Neuronal stem cell (in vitro differentiated cells): ENCODE results near the gene CFAP53.

Source experiments
- DNase-seq: peaks from one replicate; pipeline ENCODE4 v3.0.0-alpha.2; 2013; ENCODE audit warnings: low spot score
- H2AFZ ChIP-seq: one replicate; pipeline ENCODE4 v1.6.1; 2013; ENCODE audit warnings: mild to moderate bottlenecking, low read length, inconsistent platforms
- H2AK5ac ChIP-seq: 2 replicates; pipeline ENCODE4 v1.6.1; 2013; ENCODE audit warnings: low read depth, mild to moderate bottlenecking, inconsistent platforms, low read length, moderate library complexity, mixed read lengths
- H2BK120ac ChIP-seq: 2 replicates; pipeline ENCODE4 v1.6.1; 2013; ENCODE audit warnings: low read depth, mild to moderate bottlenecking, inconsistent platforms, low read length, moderate library complexity, mixed read lengths
- H2BK12ac ChIP-seq: one replicate; pipeline ENCODE4 v1.6.1; 2013; ENCODE audit warnings: low read length, inconsistent platforms
- H2BK15ac ChIP-seq: 2 replicates; pipeline ENCODE4 v1.6.1; 2013; ENCODE audit warnings: mild to moderate bottlenecking, low read length, inconsistent platforms, mixed read lengths
- H2BK5ac ChIP-seq: one replicate; pipeline ENCODE4 v1.6.1; 2013; ENCODE audit warnings: inconsistent platforms, mild to moderate bottlenecking, low read length, moderate library complexity
- H3K14ac ChIP-seq: one replicate; pipeline ENCODE4 v1.6.1; 2013; ENCODE audit warnings: low read length, inconsistent platforms
- H3K18ac ChIP-seq: 2 replicates; pipeline ENCODE4 v1.6.1; 2013; ENCODE audit warnings: low read length, inconsistent platforms
- H3K23ac ChIP-seq: 2 replicates; pipeline ENCODE4 v1.6.1; 2013; ENCODE audit warnings: low read depth, mild to moderate bottlenecking, mixed read lengths, low read length, inconsistent platforms; ENCODE audit not compliant: poor library complexity
- H3K27ac ChIP-seq: replicated peaks from 3 replicates; pipeline ENCODE4 v1.5.1; 2013; ENCODE audit warnings: low read length, inconsistent platforms
- H3K27me3 ChIP-seq, 3 experiments: 2 replicates each; pipeline ENCODE4 v1.6.1; 2013; ENCODE audit warnings: low read length in 3 of 3, mild to moderate bottlenecking in 2 of 3, inconsistent platforms in 1 of 3, low read depth in 1 of 3, mixed read lengths in 1 of 3, moderate library complexity in 1 of 3; ENCODE audit not compliant: control insufficient read depth in 3 of 3, insufficient read depth in 3 of 3
- H3K36me3 ChIP-seq, 2 donors: replicated peaks in 1 of 2; 2 replicates each; pipeline ENCODE4 v1.6.1; 2013; ENCODE audit warnings: low read length in 2 of 2; ENCODE audit not compliant: control insufficient read depth in 2 of 2, insufficient read depth in 2 of 2
- H3K4ac ChIP-seq: 2 replicates; pipeline ENCODE4 v1.6.1; 2013; ENCODE audit warnings: inconsistent platforms, mild to moderate bottlenecking, low read length, moderate library complexity
- H3K4me1 ChIP-seq, 2 donors: 1 replicate in 1 of 2; 2 replicates in 1 of 2; pipeline ENCODE4 v1.6.1; 2013; ENCODE audit warnings: low read length in 2 of 2, low read depth in 1 of 2; ENCODE audit not compliant: control insufficient read depth in 2 of 2, insufficient read depth in 1 of 2
- H3K4me2 ChIP-seq: one replicate; pipeline ENCODE4 v1.6.1; 2013; ENCODE audit warnings: mild to moderate bottlenecking, low read length, inconsistent platforms; ENCODE audit not compliant: insufficient read depth, poor library complexity, severe bottlenecking
- H3K4me3 ChIP-seq, 2 donors: 2 replicates each; pipeline ENCODE4 v1.5.1; 2013; ENCODE audit warnings: low read length in 2 of 2, mild to moderate bottlenecking in 2 of 2, inconsistent platforms in 1 of 2, moderate library complexity in 1 of 2
- H3K79me1 ChIP-seq: one replicate; pipeline ENCODE4 v1.6.1; 2013; ENCODE audit warnings: low read depth, mild to moderate bottlenecking, inconsistent platforms, low read length, moderate library complexity
- H3K9ac ChIP-seq: one replicate; pipeline ENCODE4 v1.6.1; 2013; ENCODE audit warnings: mild to moderate bottlenecking, low read depth, low read length, inconsistent platforms; ENCODE audit not compliant: poor library complexity
- H3K9me3 ChIP-seq, 2 donors: replicated peaks in 1 of 2; 2 replicates each; pipeline versions ENCODE3 to v1.6.1; 2013; ENCODE audit warnings: low read length in 2 of 2, mild to moderate bottlenecking in 2 of 2, inconsistent platforms in 1 of 2, low read depth in 1 of 2, mixed read lengths in 1 of 2, moderate library complexity in 1 of 2; ENCODE audit not compliant: control insufficient read depth in 2 of 2, insufficient read depth in 1 of 2
- H4K8ac ChIP-seq: one replicate; pipeline ENCODE4 v1.6.1; 2013; ENCODE audit warnings: low read depth, mild to moderate bottlenecking, inconsistent platforms, low read length, moderate library complexity
- H4K91ac ChIP-seq: one replicate; pipeline ENCODE4 v1.6.1; 2013; ENCODE audit warnings: low read length, low read depth, mild to moderate bottlenecking, inconsistent platforms; ENCODE audit not compliant: poor library complexity
- WGBS, 2 donors: extraction: QIAGEN DNeasy Blood & Tissue Kit; methylation state at CpG; one replicate each; pipeline ENCODE4 v1.1.7; 2013; ENCODE audit warnings: missing lambda C conversion rate in 2 of 2, mixed read lengths in 1 of 2; ENCODE audit not compliant: insufficient read length in 2 of 2, insufficient replicate concordance in 1 of 2; ENCODE audit errors: extremely low coverage in 2 of 2; 5-methylcytosine and 5-hydroxymethylcytosine counted together

The CFAP53 gene

GRCh38 chr18:50189160-50189559, 77.1 kb downstream of the CFAP53 start:
- no peak overlapping the region for H3K27ac ChIP-seq
- H4K91ac ChIP-seq, result no peak overlapping the region
- H2BK120ac ChIP-seq, result no peak overlapping the region
- DNase-seq, result no peak
- H3K4me3 ChIP-seq, result no peak overlapping the region
- WGBS, 2 donors, result no CpG with 5 or more reads among the region's 1 CpG
- H3K36me3 ChIP-seq, result no peaks in the 10 kb centered on the region
- H2BK12ac ChIP-seq, result no peak overlapping the region
- no peak overlapping the region for H3K23ac ChIP-seq
- no peak overlapping the region for H3K9ac ChIP-seq
- no peak overlapping the region for H3K4ac ChIP-seq
- H2BK5ac ChIP-seq, result no peak overlapping the region
- H3K14ac ChIP-seq, result no peak overlapping the region
- no peak overlapping the region for H2BK15ac ChIP-seq
- peaks cover 10 to 67% (median 22%) of the 10 kb centered on the region in 3 experiments for H3K27me3 ChIP-seq
- H3K9me3 ChIP-seq, result peaks cover 0 to 3% of the 10 kb centered on the region in 2 donors
- no peak overlapping the region for H3K18ac ChIP-seq
- H2AK5ac ChIP-seq, result no peak overlapping the region
- H2AFZ ChIP-seq, result no peak overlapping the region
- H3K4me1 ChIP-seq, result peaks cover 0 to 11% of the 10 kb centered on the region in 2 donors
- no peak overlapping the region for H3K4me2 ChIP-seq
- no peak overlapping the region for H4K8ac ChIP-seq
- no peaks in the 10 kb centered on the region for H3K79me1 ChIP-seq

GRCh38 chr18:50188652-50189051, 77.6 kb downstream of the CFAP53 start:
- peaks cover 0 to 6% of the 10 kb centered on the region in 2 donors for H3K4me1 ChIP-seq
- H3K4me3 ChIP-seq, result no peak overlapping the region
- no peak overlapping the region for H3K4ac ChIP-seq
- peaks cover 0 to 3% of the 10 kb centered on the region in 2 donors for H3K9me3 ChIP-seq
- H3K9ac ChIP-seq, result no peak overlapping the region
- H3K23ac ChIP-seq, result no peak overlapping the region
- no peak overlapping the region for H4K8ac ChIP-seq
- no peak overlapping the region for H3K18ac ChIP-seq
- H2AK5ac ChIP-seq, result no peak overlapping the region
- H2BK5ac ChIP-seq, result no peak overlapping the region
- no peak overlapping the region for H2BK15ac ChIP-seq
- H2BK120ac ChIP-seq, result no peak overlapping the region
- H2BK12ac ChIP-seq, result no peak overlapping the region
- no CpG with 5 or more reads among the region's 6 CpGs for WGBS, 2 donors
- H3K14ac ChIP-seq, result no peak overlapping the region
- H3K36me3 ChIP-seq, result no peaks in the 10 kb centered on the region
- peaks cover 5 to 62% (median 17%) of the 10 kb centered on the region in 3 experiments for H3K27me3 ChIP-seq
- no peak for DNase-seq
- H3K79me1 ChIP-seq, result no peaks in the 10 kb centered on the region
- no peak overlapping the region for H2AFZ ChIP-seq
- no peak overlapping the region for H4K91ac ChIP-seq
- no peak overlapping the region for H3K27ac ChIP-seq
- no peak overlapping the region for H3K4me2 ChIP-seq

GRCh38 chr18:50187659-50188058, 78.6 kb downstream of the CFAP53 start:
- H2BK12ac ChIP-seq, result no peak overlapping the region
- H2AFZ ChIP-seq, result no peak overlapping the region
- no peak overlapping the region for H3K4me3 ChIP-seq
- DNase-seq, result no peak
- WGBS, 2 donors, result no CpG with 5 or more reads among the region's 3 CpGs
- no peak overlapping the region for H2BK15ac ChIP-seq
- H3K4me1 ChIP-seq, result no peaks in the 10 kb centered on the region
- H3K14ac ChIP-seq, result no peak overlapping the region
- H2AK5ac ChIP-seq, result no peak overlapping the region
- no peak overlapping the region for H3K27ac ChIP-seq
- H3K79me1 ChIP-seq, result no peaks in the 10 kb centered on the region
- H2BK120ac ChIP-seq, result no peak overlapping the region
- H3K18ac ChIP-seq, result no peak overlapping the region
- H3K36me3 ChIP-seq, result no peaks in the 10 kb centered on the region
- no peak overlapping the region for H3K4ac ChIP-seq
- no peak overlapping the region for H3K4me2 ChIP-seq
- H4K8ac ChIP-seq, result no peak overlapping the region
- no peak overlapping the region for H4K91ac ChIP-seq
- no peaks in the 10 kb centered on the region for H3K9me3 ChIP-seq
- H3K27me3 ChIP-seq, result peaks cover 0 to 52% (median 8%) of the 10 kb centered on the region in 3 experiments
- no peak overlapping the region for H2BK5ac ChIP-seq
- H3K9ac ChIP-seq, result no peak overlapping the region
- no peak overlapping the region for H3K23ac ChIP-seq

- Histone ChIP-seq H2BK15ac (no peak overlapping the region), H3K14ac (no peak overlapping the region), H3K4me1 (no peaks in the 10 kb centered on the region), H3K23ac (no peak overlapping the region), H3K4ac (no peak overlapping the region), H4K91ac (no peak overlapping the region), H3K27me3 (peaks cover 0 to 39% (median 0%) of the 10 kb centered on the region in 3 experiments), H3K18ac (no peak overlapping the region), H3K79me1 (no peaks in the 10 kb centered on the region), H2AFZ (no peak overlapping the region), H3K4me3 (no peak overlapping the region), H2BK12ac (no peak overlapping the region), H4K8ac (no peak overlapping the region), H2AK5ac (no peak overlapping the region), H3K27ac (no peak overlapping the region), H2BK120ac (no peak overlapping the region), H3K9ac (no peak overlapping the region), H2BK5ac (no peak overlapping the region), H3K9me3 (no peaks in the 10 kb centered on the region), H3K4me2 (no peak overlapping the region), H3K36me3 (no peaks in the 10 kb centered on the region)
- DNase-seq, result no peak
- WGBS, 2 donors, result no CpG with 5 or more reads among the region's 1 CpG
Observed at GRCh38 chr18:50186385-50186784, 79.9 kb downstream of the CFAP53 start.
